Measurements from ENCODE around the gene SCO2. TPM values are rescaled to one million over a fixed set of nuclear protein-coding genes. Genes with fewer than 3 reads are reported as not detected.

SCO2 gene
- polyA plus RNA-seq, 1 donor from 2014 or later = 9.6 TPM

- Histone ChIP-seq H3K27me3 (ENCODE audit: insufficient read depth, low read depth, low read length) (peaks cover 34% of the 10 kb centered on the region), H3F3A (ENCODE audit: insufficient read depth, low read length, poor library complexity, severe bottlenecking) (no peaks in the 10 kb centered on the region), H3K27ac (ENCODE audit: low read length) (no peak overlapping the region), H3K4me2 (ENCODE audit: low read length) (no peak overlapping the region), H4K20me1 (ENCODE audit: insufficient read depth) (no peaks in the 10 kb centered on the region), H2AFZ (ENCODE audit: low read depth, low read length) (no peak overlapping the region), H3K36me3 (ENCODE audit: insufficient read depth, low read length) (no peaks in the 10 kb centered on the region), H3K9ac (ENCODE audit: low read length) (peak overlapping the region; percentile 20), H3K9me3 (ENCODE audit: low read length) (no peaks in the 10 kb centered on the region), H3K79me2 (replicated peaks; ENCODE audit: insufficient read depth, low read length) (no peaks in the 10 kb centered on the region), H3K4me3 (ENCODE audit: low read length) (peak overlapping the region; percentile 57), H3K9me2 (ENCODE audit: insufficient read depth, low read length) (no peaks in the 10 kb centered on the region)
- TF ChIP-seq SMC3 (conservative IDR thresholded peaks at IDR 0.05; ENCODE audit: poor library complexity) (no peak), MXI1 (conservative IDR thresholded peaks at IDR 0.05; ENCODE audit: poor library complexity, severe bottlenecking) (no peak), POLR2AphosphoS5 (IDR thresholded peaks at IDR 0.05) (no peak), EP300 (conservative IDR thresholded peaks at IDR 0.05; ENCODE audit: poor library complexity, severe bottlenecking) (no peak), EZH2 (IDR thresholded peaks at IDR 0.05; ENCODE audit: borderline replicate concordance, insufficient read depth, low read length, poor library complexity, severe bottlenecking) (no peak), RAD21 (conservative IDR thresholded peaks at IDR 0.05) (no peak), TAF1 (IDR thresholded peaks at IDR 0.05; ENCODE audit: low read depth) (no peak), REST (IDR thresholded peaks at IDR 0.05; ENCODE audit: borderline replicate concordance) (no peak), CTCF (IDR thresholded peaks at IDR 0.05; ENCODE audit: poor library complexity, severe bottlenecking) (no peak)
Observed at GRCh38 chr22:50531962-50532674, 6.7 kb upstream of the SCO2 start.

- H3K79me2 ChIP-seq (replicated peaks; ENCODE audit: insufficient read depth, low read length) = no peaks in the 10 kb centered on the region
- peak overlapping the region; percentile 57 for H3K4me3 ChIP-seq (ENCODE audit: low read length)
- peaks cover 34% of the 10 kb centered on the region for H3K27me3 ChIP-seq (ENCODE audit: insufficient read depth, low read depth, low read length)
- TF ChIP-seq MXI1 (conservative IDR thresholded peaks at IDR 0.05; ENCODE audit: poor library complexity, severe bottlenecking) (no peak), SMC3 (conservative IDR thresholded peaks at IDR 0.05; ENCODE audit: poor library complexity) (no peak), CTCF (IDR thresholded peaks at IDR 0.05; ENCODE audit: poor library complexity, severe bottlenecking) (no peak), TAF1 (IDR thresholded peaks at IDR 0.05; ENCODE audit: low read depth) (no peak), RAD21 (conservative IDR thresholded peaks at IDR 0.05) (no peak), EP300 (conservative IDR thresholded peaks at IDR 0.05; ENCODE audit: poor library complexity, severe bottlenecking) (no peak), POLR2AphosphoS5 (IDR thresholded peaks at IDR 0.05) (no peak), REST (IDR thresholded peaks at IDR 0.05; ENCODE audit: borderline replicate concordance) (no peak), EZH2 (IDR thresholded peaks at IDR 0.05; ENCODE audit: borderline replicate concordance, insufficient read depth, low read length, poor library complexity, severe bottlenecking) (no peak)
- no peak overlapping the region for H3K4me2 ChIP-seq (ENCODE audit: low read length)
- no peak overlapping the region for H3K27ac ChIP-seq (ENCODE audit: low read length)
- H3F3A ChIP-seq (ENCODE audit: insufficient read depth, low read length, poor library complexity, severe bottlenecking) = no peaks in the 10 kb centered on the region
- H2AFZ ChIP-seq (ENCODE audit: low read depth, low read length) = no peak overlapping the region
- no peaks in the 10 kb centered on the region for H3K36me3 ChIP-seq (ENCODE audit: insufficient read depth, low read length)
- H3K9me2 ChIP-seq (ENCODE audit: insufficient read depth, low read length) = no peaks in the 10 kb centered on the region
- no peaks in the 10 kb centered on the region for H4K20me1 ChIP-seq (ENCODE audit: insufficient read depth)
- no peaks in the 10 kb centered on the region for H3K9me3 ChIP-seq (ENCODE audit: low read length)
- H3K9ac ChIP-seq (ENCODE audit: low read length) = peak overlapping the region; percentile 20
Observed at GRCh38 chr22:50531546-50531961, 6.2 kb upstream of the SCO2 start.

Data from neural cell (in vitro differentiated cells).